K562 (cell line): ENCODE data around the gene TTC22. TPM values are rescaled to one million over a fixed set of nuclear protein-coding genes. Genes with fewer than 3 reads are reported as not detected.

Experiments used
- ATAC-seq: fragments of 200-7000 bp; cut with Tn5 transposase; 3 replicates; pipeline ENCODE4 v1.9.1; 2020; ENCODE audit warnings: moderate library complexity
- BruUV-seq: library from RNA; stranded (reverse); fragments of 400-500 nt; replicated peaks from 2 replicates; lab custom pipeline; 2021; lab: Mats Ljungman, UMichigan
- CTCF ChIA-PET: fragments of 300-600 bp; formaldehyde crosslinking; extraction: SDS; loops from one replicate; lab custom pipeline; 2021; ENCODE audit warnings: low intra/inter-chr PET ratio; lab: Yijun Ruan, JAX
- POLR2A ChIA-PET: fragments of 300-600, 350-650 bp; sonication (Branson Sonifier 250); formaldehyde crosslinking; extraction: SDS; loops from one replicate; lab custom pipeline; 2021; ENCODE audit warnings: antibody characterized with exemption, inconsistent platforms; lab: Yijun Ruan, JAX
- DNase-seq, 4 experiments: peaks; one replicate each; pipeline versions ENCODE4 v3.0.0 to v3.0.0-alpha.2; 2011 to 2018; ENCODE audit warnings: low spot score in 3 of 4, mixed read lengths in 3 of 4; ENCODE audit errors: extremely low read depth in 1 of 4
- FAIRE-seq: peaks from 2 replicates; lab custom pipeline; 2011; peaks lifted over from hg19 to GRCh38; lab: Jason Lieb, UNC
- H2AFZ ChIP-seq: 2 replicates; pipeline ENCODE4 v1.6.0; 2011; ENCODE audit warnings: low read depth, low read length, control low read depth, inconsistent platforms
- H3K27ac ChIP-seq: fragments of 200-600 bp; 3 replicates; pipeline ENCODE4 v1.8.0; 2011; ENCODE audit warnings: low read depth, mild to moderate bottlenecking, control low read depth, inconsistent platforms, low read length, moderate library complexity, mixed read lengths; ENCODE audit errors: extremely low read depth
- H3K27me3 ChIP-seq, 2 experiments: fragments of 300-600 bp in 1 of 2; 2 replicates in 1 of 2; 3 replicates in 1 of 2; pipeline versions ENCODE4 v1.6.0 to v1.8.0; 2011; ENCODE audit warnings: inconsistent platforms in 2 of 2, low read length in 2 of 2, mild to moderate bottlenecking in 1 of 2, mixed read lengths in 1 of 2, moderate library complexity in 1 of 2; ENCODE audit not compliant: control insufficient read depth in 2 of 2, insufficient read depth in 2 of 2
- H3K36me3 ChIP-seq: fragments of 300-600 bp; 3 replicates; pipeline ENCODE4 v1.8.0; 2011; ENCODE audit warnings: mild to moderate bottlenecking, low read length, inconsistent platforms; ENCODE audit not compliant: control insufficient read depth, insufficient read depth
- H3K4me1 ChIP-seq, 2 experiments: fragments of 200-600 bp in 1 of 2; replicated peaks in 1 of 2; 2 replicates in 1 of 2; 3 replicates in 1 of 2; pipeline versions ENCODE4 v1.5.1 to v1.8.0; 2011; ENCODE audit warnings: inconsistent platforms in 2 of 2, low read length in 2 of 2, mild to moderate bottlenecking in 1 of 2, mixed read lengths in 1 of 2, moderate library complexity in 1 of 2; ENCODE audit not compliant: control insufficient read depth in 2 of 2, insufficient read depth in 2 of 2
- H3K4me2 ChIP-seq: 2 replicates; pipeline ENCODE4 v1.6.1; 2011; ENCODE audit warnings: low read length, control low read depth, inconsistent platforms, mixed read lengths; ENCODE audit not compliant: insufficient read depth
- H3K4me3 ChIP-seq: fragments of 200-600 bp; sonication (generic), shearing (Covaris generic); 2 replicates; pipeline ENCODE4 v1.5.1; 2016; ENCODE audit warnings: control low read depth, inconsistent platforms
- H3K79me2 ChIP-seq: fragments of 200-600 bp; 3 replicates; pipeline ENCODE4 v1.8.0; 2011; ENCODE audit warnings: low read length, inconsistent platforms; ENCODE audit not compliant: control insufficient read depth, insufficient read depth
- H3K9ac ChIP-seq, 2 experiments: 2 replicates each; pipeline versions ENCODE4 v1.6.0 to v1.6.1; 2011; ENCODE audit warnings: low read depth in 2 of 2, low read length in 2 of 2, control low read depth in 1 of 2, inconsistent platforms in 1 of 2, mild to moderate bottlenecking in 1 of 2, mixed read lengths in 1 of 2; ENCODE audit not compliant: insufficient read depth in 1 of 2
- H3K9me1 ChIP-seq: one replicate; pipeline ENCODE4 v1.6.0; 2011; ENCODE audit warnings: inconsistent platforms, mild to moderate bottlenecking, low read length, moderate library complexity; ENCODE audit not compliant: control insufficient read depth, insufficient read depth
- H3K9me3 ChIP-seq: replicated peaks from 2 replicates; pipeline ENCODE4 v1.5.1; 2011; ENCODE audit warnings: low read depth, low read length, inconsistent platforms; ENCODE audit not compliant: control insufficient read depth, insufficient read depth
- H4K20me1 ChIP-seq: replicated peaks from 2 replicates; pipeline ENCODE4 v1.6.1; 2011; ENCODE audit warnings: low read length, inconsistent platforms, mixed read lengths; ENCODE audit not compliant: control insufficient read depth, insufficient read depth
- CBX5 ChIP-seq: IDR thresholded peaks from 2 replicates; pipeline ENCODE4 v1.6.1; 2014; ENCODE audit warnings: low read depth, borderline replicate concordance
- EP400 ChIP-seq: fragments of 450-650 bp; IDR thresholded peaks from 2 replicates; pipeline ENCODE4 v1.6.1; 2017; ENCODE audit warnings: antibody characterized with exemption, mild to moderate bottlenecking, moderate library complexity
- FOXK2 ChIP-seq, 2 experiments: fragments of 450-650 bp; IDR thresholded peaks in 1 of 2; conservative IDR thresholded peaks in 1 of 2; 2 replicates each; pipeline ENCODE4 v1.6.1; 2016; ENCODE audit warnings: low read depth in 2 of 2, mild to moderate bottlenecking in 1 of 2
- ZNF609 ChIP-seq: sonication (generic); formaldehyde crosslinking; IDR thresholded peaks from 2 replicates; pipeline ENCODE4 v1.8.1; 2023; ENCODE audit warnings: missing genetic modification reagents, mild to moderate bottlenecking, borderline replicate concordance
- WGBS: fragments of 100-300 bp; shearing (Covaris generic); methylation state at CpG from one replicate; pipeline ENCODE4 v1.1.6; 2016; ENCODE audit warnings: low coverage, mixed read lengths; ENCODE audit not compliant: insufficient coverage; ENCODE audit errors: missing lambda C conversion rate; 5-methylcytosine and 5-hydroxymethylcytosine counted together
- in situ Hi-C: fragments of 300-500 bp; cut with MboI; formaldehyde crosslinking; loops from 4 replicates; pipeline ENCODE4 v1.15.0; 2018; ENCODE audit warnings: inconsistent platforms, mixed read lengths
- intact Hi-C: fragments of 100-400 bp; cut with micrococcal nuclease; formaldehyde crosslinking; loops from 2 replicates; pipeline ENCODE4 v1.14.2; 2022
- polyA plus RNA-seq, 8 experiments: library from polyadenylated mRNA; depleted of rRNA in 4 of 8; stranded (reverse) in 5 of 8; unstranded in 3 of 8; fragments of >200 nt; fragmentation: Nextera tagmentation in 2 of 8; fragmentation: Illumina TruSeq in 1 of 8; extraction: Ambion mirVana in 2 of 8; extraction: Trizol in 1 of 8; gene quantifications; 2 replicates each; pipeline versions ENCODE4 v1.2.1 to v1.2.3, GENCODE V29; 2011 to 2014; ENCODE audit warnings: inconsistent platforms in 1 of 8, missing spikeins in 1 of 8
- total RNA-seq, 7 experiments: library from RNA; depleted of rRNA in 6 of 7; stranded (reverse); fragments of >200 nt in 6 of 7; fragmentation: Illumina TruSeq in 2 of 7; extraction: Trizol in 2 of 7; gene quantifications; 2 replicates each; pipeline versions ENCODE4 v1.2.1 to v1.2.3, GENCODE V29; 2011 to 2021; ENCODE audit warnings: low replicate concordance in 1 of 7
- TF ChIP-seq, protein P1 (sequence below): IDR thresholded peaks from 2 replicates; pipeline ENCODE4 v1.6.1; 2014; ENCODE audit warnings: antibody characterized with exemption
- TF ChIP-seq, protein P2 (sequence below), 2 experiments: fragments of 450-650 bp in 1 of 2; sonication (generic) in 1 of 2; formaldehyde crosslinking in 1 of 2; IDR thresholded peaks; 2 replicates each; pipeline versions ENCODE4 v1.7.1 to v1.9.0; 2016 to 2022; ENCODE audit warnings: inconsistent platforms in 1 of 2, mild to moderate bottlenecking in 1 of 2, missing genetic modification reagents in 1 of 2

TTC22 gene
- total and polyA plus RNA-seq, 9 of the 15 experiments (the other 6 are each of a cell fraction or from before 2014, with no cell fraction given), result 0.07 TPM; not detected in 8

GRCh38 chr1:54757833-54758232, 43.3 kb downstream of the TTC22 start:
- Histone ChIP-seq H3K79me2 (0 out of 3 replicates have a peak, but pooled peaks cover 3% of the 10 kb centered on the region), H3K9me3 (no peaks in the 10 kb centered on the region), H2AFZ (no peak overlapping the region), H3K9me1 (peaks cover 4% of the 10 kb centered on the region), H3K4me3 (no peak overlapping the region), H3K4me2 (no peak overlapping the region), H4K20me1 (no peaks in the 10 kb centered on the region), H3K36me3 (peaks cover 24% of the 10 kb centered on the region; the same call in 2 of the 3 replicates), H3K9ac (no peak overlapping the region), H3K4me1 (peaks cover 0 to 10% of the 10 kb centered on the region in 2 experiments; a peak in 1 of 5 replicates), H3K27ac (no peak overlapping the region), H3K27me3 (no peaks in the 10 kb centered on the region)
- no peak for ATAC-seq
- ChIA-PET POLR2A (interaction anchor here (1.1 kb wide), 1 partner anchor 10 kb away, joined by 4 read pairs; no protein-coding TSS in a partner anchor), CTCF (no interaction called here)
- WGBS, result 64% methylated on average over 9 of the region's 9 CpGs
- no peak for FAIRE-seq
- in situ Hi-C loops (no loop called here), intact Hi-C loops (no loop called here)
- no peak for DNase-seq
- BruUV-seq, result no TSS peak
- TF ChIP-seq ZNF609 (CRISPR knock-in tag), result no peak
- TF ChIP-seq EP400, result no peak
- TF ChIP-seq, protein P1, sequence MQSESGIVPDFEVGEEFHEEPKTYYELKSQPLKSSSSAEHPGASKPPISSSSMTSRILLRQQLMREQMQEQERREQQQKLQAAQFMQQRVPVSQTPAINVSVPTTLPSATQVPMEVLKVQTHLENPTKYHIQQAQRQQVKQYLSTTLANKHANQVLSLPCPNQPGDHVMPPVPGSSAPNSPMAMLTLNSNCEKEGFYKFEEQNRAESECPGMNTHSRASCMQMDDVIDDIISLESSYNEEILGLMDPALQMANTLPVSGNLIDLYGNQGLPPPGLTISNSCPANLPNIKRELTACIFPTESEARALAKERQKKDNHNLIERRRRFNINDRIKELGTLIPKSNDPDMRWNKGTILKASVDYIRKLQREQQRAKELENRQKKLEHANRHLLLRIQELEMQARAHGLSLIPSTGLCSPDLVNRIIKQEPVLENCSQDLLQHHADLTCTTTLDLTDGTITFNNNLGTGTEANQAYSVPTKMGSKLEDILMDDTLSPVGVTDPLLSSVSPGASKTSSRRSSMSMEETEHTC, result no peak
- TF ChIP-seq, protein P2, sequence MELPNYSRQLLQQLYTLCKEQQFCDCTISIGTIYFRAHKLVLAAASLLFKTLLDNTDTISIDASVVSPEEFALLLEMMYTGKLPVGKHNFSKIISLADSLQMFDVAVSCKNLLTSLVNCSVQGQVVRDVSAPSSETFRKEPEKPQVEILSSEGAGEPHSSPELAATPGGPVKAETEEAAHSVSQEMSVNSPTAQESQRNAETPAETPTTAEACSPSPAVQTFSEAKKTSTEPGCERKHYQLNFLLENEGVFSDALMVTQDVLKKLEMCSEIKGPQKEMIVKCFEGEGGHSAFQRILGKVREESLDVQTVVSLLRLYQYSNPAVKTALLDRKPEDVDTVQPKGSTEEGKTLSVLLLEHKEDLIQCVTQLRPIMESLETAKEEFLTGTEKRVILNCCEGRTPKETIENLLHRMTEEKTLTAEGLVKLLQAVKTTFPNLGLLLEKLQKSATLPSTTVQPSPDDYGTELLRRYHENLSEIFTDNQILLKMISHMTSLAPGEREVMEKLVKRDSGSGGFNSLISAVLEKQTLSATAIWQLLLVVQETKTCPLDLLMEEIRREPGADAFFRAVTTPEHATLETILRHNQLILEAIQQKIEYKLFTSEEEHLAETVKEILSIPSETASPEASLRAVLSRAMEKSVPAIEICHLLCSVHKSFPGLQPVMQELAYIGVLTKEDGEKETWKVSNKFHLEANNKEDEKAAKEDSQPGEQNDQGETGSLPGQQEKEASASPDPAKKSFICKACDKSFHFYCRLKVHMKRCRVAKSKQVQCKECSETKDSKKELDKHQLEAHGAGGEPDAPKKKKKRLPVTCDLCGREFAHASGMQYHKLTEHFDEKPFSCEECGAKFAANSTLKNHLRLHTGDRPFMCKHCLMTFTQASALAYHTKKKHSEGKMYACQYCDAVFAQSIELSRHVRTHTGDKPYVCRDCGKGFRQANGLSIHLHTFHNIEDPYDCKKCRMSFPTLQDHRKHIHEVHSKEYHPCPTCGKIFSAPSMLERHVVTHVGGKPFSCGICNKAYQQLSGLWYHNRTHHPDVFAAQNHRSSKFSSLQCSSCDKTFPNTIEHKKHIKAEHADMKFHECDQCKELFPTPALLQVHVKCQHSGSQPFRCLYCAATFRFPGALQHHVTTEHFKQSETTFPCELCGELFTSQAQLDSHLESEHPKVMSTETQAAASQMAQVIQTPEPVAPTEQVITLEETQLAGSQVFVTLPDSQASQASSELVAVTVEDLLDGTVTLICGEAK (IDR thresholded peaks at IDR 0.05), result no peak
- TF ChIP-seq, protein P2 (CRISPR knock-in tag; IDR thresholded peaks at IDR 0.05), result no peak
- TF ChIP-seq CBX5, result no peak
- no peak for TF ChIP-seq FOXK2 (conservative IDR thresholded peaks at IDR 0.05 in 1 of 2, IDR thresholded peaks at IDR 0.05 in 1 of 2; ENCODE audit: low read depth in 2 of 2)
